Lower lobe of right lung (tissue), 2 donors: ENCODE data around the gene NAPA. TPM values are rescaled to one million over a fixed set of nuclear protein-coding genes. Genes with fewer than 3 reads are reported as not detected.

ENCODE experiments used
- ATAC-seq, 2 donors: fragments of 200-7000 bp; cut with Tn5 transposase; one replicate each; pipeline ENCODE4 v1.9.1; 2020 to 2022; ENCODE audit warnings: mild to moderate bottlenecking in 2 of 2, moderate library complexity in 2 of 2
- DNase-seq: peaks from one replicate; pipeline ENCODE4 v3.0.0-alpha.2; 2020
- H3K27ac ChIP-seq: fragments of 200-600 bp; one replicate; pipeline ENCODE4 v1.8.0; 2022
- H3K27me3 ChIP-seq: fragments of 200-600 bp; one replicate; pipeline ENCODE4 v1.8.0; 2022; ENCODE audit warnings: low read depth
- H3K36me3 ChIP-seq: fragments of 200-600 bp; one replicate; pipeline ENCODE4 v1.8.0; 2022; ENCODE audit warnings: mild to moderate bottlenecking
- H3K4me1 ChIP-seq: fragments of 200-600 bp; one replicate; pipeline ENCODE4 v1.8.0; 2022
- H3K4me3 ChIP-seq: fragments of 200-600 bp; one replicate; pipeline ENCODE4 v1.8.0; 2022; ENCODE audit warnings: mild to moderate bottlenecking
- H3K9me3 ChIP-seq: fragments of 200-600 bp; one replicate; pipeline ENCODE4 v1.8.0; 2022
- intact Hi-C: fragments of 100-400 bp; cut with DNase I; formaldehyde crosslinking; loops from one replicate; pipeline ENCODE4 v1.11.0; 2022
- total RNA-seq: library from RNA; stranded (reverse); fragmentation: NEBNext Ultra II Directional; extraction: Animal tissue kit (Norgen Biotek cat#: 25700); gene quantifications from one replicate; pipeline ENCODE4 v1.2.1, GENCODE V29; 2021
- TF ChIP-seq, protein P1 (sequence below): fragments of 200-600 bp; IDR thresholded peaks from one replicate; pipeline ENCODE4 v1.8.0; 2022; ENCODE audit warnings: antibody characterized with exemption, mild to moderate bottlenecking
- donor health status: DM: no; HTN: yes; CAD: no; lungs with severe emphysema.

The NAPA gene
- total RNA-seq, 1 donor from 2014 or later, result 115 TPM

DNA sequence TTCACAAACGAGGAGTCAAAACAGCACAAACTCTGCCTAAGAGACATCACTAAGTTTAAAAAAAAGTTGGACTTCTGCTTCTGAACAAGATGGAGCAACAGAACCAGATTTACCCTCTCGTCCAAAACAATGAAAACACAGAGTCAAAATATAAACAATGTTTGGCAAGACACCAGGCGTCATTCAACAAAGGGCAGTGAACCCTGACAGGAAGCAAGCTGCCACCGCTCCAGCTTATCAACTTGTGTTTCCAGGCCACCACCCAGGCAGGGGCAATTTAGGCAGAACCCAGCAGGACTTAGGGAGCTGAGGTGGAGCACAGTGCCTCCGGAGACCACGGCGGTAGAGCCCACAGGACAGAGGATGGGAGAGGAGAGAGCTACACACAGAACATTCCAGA lies 8.6 kb upstream of the NAPA start:
- peak overlapping the region; percentile 21 for H3K27ac ChIP-seq
- H3K4me1 ChIP-seq, result no peaks in the 10 kb centered on the region
- TF ChIP-seq, protein P1, sequence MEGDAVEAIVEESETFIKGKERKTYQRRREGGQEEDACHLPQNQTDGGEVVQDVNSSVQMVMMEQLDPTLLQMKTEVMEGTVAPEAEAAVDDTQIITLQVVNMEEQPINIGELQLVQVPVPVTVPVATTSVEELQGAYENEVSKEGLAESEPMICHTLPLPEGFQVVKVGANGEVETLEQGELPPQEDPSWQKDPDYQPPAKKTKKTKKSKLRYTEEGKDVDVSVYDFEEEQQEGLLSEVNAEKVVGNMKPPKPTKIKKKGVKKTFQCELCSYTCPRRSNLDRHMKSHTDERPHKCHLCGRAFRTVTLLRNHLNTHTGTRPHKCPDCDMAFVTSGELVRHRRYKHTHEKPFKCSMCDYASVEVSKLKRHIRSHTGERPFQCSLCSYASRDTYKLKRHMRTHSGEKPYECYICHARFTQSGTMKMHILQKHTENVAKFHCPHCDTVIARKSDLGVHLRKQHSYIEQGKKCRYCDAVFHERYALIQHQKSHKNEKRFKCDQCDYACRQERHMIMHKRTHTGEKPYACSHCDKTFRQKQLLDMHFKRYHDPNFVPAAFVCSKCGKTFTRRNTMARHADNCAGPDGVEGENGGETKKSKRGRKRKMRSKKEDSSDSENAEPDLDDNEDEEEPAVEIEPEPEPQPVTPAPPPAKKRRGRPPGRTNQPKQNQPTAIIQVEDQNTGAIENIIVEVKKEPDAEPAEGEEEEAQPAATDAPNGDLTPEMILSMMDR, result no peak
- ATAC-seq, result no peak
- no peak for DNase-seq
- no peaks in the 10 kb centered on the region for H3K36me3 ChIP-seq
- intact Hi-C loops, result no loop called here
- no peaks in the 10 kb centered on the region for H3K9me3 ChIP-seq
- H3K4me3 ChIP-seq, result no peak overlapping the region
- no peaks in the 10 kb centered on the region for H3K27me3 ChIP-seq

DNA sequence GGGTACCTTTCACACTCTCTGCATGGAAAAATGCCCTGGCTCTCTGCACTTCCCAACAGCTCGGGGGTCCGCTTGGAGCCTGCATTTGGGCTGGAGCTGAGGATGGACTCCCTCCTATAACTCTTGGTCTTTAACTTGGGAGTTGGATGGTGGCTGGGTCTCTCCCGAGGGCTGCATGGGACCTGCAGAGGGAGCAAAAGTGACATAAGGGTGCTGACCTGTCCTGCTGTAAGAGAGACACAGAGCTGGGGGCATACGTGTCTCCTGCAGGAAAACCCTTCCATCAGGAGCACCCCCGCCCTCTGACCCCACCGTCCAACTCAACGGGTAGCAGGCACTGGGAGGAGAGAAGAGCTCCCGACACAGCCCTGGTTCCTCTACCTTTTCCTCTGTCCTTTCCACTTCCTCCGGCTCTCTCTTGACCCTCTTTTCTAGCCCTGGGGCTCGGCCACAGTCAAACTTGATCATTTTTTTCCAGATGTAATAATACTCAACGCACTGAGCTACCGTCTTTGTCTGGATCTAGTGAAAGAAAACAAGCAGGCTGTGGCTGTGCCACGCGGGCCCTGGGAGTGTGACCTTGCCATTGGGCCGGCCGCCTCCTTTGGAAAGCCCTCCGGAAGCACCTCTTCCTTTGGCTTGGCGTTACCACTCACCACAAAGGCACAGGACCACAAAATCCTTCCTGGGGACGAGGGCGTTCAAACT lies 6.8 kb upstream of the NAPA start:
- ATAC-seq (no peak), DNase-seq (no peak)
- Histone ChIP-seq H3K27me3 (no peaks in the 10 kb centered on the region), H3K36me3 (no peaks in the 10 kb centered on the region), H3K9me3 (no peaks in the 10 kb centered on the region), H3K4me3 (no peak overlapping the region), H3K27ac (peak overlapping the region; percentile 46), H3K4me1 (no peaks in the 10 kb centered on the region)
- TF ChIP-seq, protein P1, result no peak
- intact Hi-C loops, result no loop called here

DNA sequence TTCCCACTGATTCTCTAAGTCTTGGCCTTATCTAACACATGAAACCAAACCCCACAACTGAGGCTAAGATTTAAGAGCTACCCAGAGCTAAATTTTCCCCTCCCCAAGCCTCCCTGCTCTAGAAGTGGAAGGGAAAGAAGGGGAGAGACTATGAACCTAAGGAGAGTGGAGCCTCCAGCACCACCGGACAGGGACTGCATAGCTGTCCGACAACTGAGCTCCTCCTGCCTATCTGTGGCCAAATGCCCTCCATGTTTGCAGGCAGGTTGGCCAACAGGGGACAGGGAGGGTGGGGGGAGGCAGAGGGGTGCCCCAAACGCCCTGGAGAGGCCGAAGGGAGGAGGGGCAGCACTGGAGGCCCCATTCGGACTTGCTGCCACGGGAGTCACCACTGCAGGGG lies 6.0 kb upstream of the NAPA start:
- no peak for ATAC-seq
- H3K9me3 ChIP-seq, result no peaks in the 10 kb centered on the region
- H3K36me3 ChIP-seq, result no peaks in the 10 kb centered on the region
- no peaks in the 10 kb centered on the region for H3K27me3 ChIP-seq
- H3K4me1 ChIP-seq, result peaks cover 4% of the 10 kb centered on the region
- no peak for DNase-seq
- intact Hi-C loops, result no loop called here
- H3K4me3 ChIP-seq, result no peak overlapping the region
- no peak overlapping the region for H3K27ac ChIP-seq
- TF ChIP-seq, protein P1, result no peak

DNA sequence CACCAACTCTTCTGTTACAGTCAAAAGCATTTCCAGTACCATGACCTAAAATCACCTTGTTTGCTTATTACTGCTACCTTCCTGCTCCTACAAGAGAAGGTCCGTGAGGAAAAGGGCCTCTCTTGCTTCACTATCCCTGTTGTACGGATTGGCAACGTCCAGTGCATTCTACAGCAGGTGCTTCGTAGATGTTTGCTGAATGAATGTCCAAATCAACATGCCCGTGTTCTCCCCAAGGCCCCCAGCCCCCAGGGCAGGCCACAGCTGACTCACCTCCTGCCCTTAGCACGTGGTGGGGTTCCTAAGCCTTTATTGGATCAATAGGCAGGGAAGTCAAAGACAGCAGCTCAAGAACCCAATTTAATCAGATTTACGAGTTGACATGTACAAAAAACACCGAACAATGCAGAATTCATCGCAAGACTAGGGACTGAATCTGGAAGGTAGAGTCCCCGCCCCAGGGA lies 5.5 kb upstream of the NAPA start:
- Histone ChIP-seq H3K4me3 (no peak overlapping the region), H3K9me3 (no peaks in the 10 kb centered on the region), H3K36me3 (no peaks in the 10 kb centered on the region), H3K4me1 (peaks cover 7% of the 10 kb centered on the region), H3K27ac (no peak overlapping the region), H3K27me3 (no peaks in the 10 kb centered on the region)
- no peak for DNase-seq
- ATAC-seq, result no peak
- intact Hi-C loops, result no loop called here
- TF ChIP-seq, protein P1, result no peak

DNA sequence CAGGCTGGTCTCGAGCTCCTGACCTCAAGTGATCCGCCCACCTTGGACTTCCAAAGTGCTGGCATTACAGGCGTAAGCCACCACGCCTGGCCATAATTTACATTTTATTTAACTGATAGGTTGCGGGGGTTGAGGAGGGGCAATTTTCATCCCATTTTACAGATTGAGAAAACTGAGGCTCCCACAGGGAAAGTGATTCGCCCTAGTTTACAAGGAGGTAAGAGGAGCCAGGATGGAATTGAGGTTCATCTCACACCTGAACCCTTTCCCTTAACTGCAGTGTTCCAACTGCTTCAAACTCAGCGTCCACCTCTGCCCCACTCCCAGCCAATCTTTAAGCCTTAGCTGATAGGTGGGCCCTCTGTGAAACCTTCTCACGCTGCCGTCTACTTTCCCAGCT lies 4.0 kb upstream of the NAPA start:
- H3K27me3 ChIP-seq, result no peaks in the 10 kb centered on the region
- peaks cover 10% of the 10 kb centered on the region for H3K4me1 ChIP-seq
- H3K4me3 ChIP-seq, result no peak overlapping the region
- DNase-seq (no peak), ATAC-seq (no peak)
- TF ChIP-seq, protein P1, result no peak
- no peak overlapping the region for H3K27ac ChIP-seq
- no peaks in the 10 kb centered on the region for H3K9me3 ChIP-seq
- intact Hi-C loops, result no loop called here
- no peaks in the 10 kb centered on the region for H3K36me3 ChIP-seq
